ENCODE results near the gene SLC6A3.

SLC6A3 gene

DNA sequence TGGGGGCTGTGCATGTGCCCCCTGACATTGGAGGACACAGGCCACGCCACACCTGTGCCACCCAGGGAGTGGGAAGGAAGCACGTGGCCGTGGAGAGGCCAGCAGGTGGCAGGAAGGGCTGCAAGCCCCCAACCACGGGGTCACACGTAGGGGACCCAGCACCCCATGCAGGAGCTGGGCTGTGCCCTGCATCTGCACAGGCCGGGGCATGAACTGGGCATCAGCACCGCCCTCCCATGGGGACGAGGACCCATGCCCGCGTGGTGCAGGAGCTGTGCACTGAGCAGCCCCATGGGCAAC lies 86.6 kb downstream of the SLC6A3 start:
- FAIRE-seq (no peak), DNase-seq (ENCODE audit: insufficient read length, low spot score) (no peak)
- TF ChIP-seq, protein P1, sequence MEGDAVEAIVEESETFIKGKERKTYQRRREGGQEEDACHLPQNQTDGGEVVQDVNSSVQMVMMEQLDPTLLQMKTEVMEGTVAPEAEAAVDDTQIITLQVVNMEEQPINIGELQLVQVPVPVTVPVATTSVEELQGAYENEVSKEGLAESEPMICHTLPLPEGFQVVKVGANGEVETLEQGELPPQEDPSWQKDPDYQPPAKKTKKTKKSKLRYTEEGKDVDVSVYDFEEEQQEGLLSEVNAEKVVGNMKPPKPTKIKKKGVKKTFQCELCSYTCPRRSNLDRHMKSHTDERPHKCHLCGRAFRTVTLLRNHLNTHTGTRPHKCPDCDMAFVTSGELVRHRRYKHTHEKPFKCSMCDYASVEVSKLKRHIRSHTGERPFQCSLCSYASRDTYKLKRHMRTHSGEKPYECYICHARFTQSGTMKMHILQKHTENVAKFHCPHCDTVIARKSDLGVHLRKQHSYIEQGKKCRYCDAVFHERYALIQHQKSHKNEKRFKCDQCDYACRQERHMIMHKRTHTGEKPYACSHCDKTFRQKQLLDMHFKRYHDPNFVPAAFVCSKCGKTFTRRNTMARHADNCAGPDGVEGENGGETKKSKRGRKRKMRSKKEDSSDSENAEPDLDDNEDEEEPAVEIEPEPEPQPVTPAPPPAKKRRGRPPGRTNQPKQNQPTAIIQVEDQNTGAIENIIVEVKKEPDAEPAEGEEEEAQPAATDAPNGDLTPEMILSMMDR (IDR thresholded peaks at IDR 0.05; ENCODE audit: insufficient read depth, missing control alignments), result no peak

DNA sequence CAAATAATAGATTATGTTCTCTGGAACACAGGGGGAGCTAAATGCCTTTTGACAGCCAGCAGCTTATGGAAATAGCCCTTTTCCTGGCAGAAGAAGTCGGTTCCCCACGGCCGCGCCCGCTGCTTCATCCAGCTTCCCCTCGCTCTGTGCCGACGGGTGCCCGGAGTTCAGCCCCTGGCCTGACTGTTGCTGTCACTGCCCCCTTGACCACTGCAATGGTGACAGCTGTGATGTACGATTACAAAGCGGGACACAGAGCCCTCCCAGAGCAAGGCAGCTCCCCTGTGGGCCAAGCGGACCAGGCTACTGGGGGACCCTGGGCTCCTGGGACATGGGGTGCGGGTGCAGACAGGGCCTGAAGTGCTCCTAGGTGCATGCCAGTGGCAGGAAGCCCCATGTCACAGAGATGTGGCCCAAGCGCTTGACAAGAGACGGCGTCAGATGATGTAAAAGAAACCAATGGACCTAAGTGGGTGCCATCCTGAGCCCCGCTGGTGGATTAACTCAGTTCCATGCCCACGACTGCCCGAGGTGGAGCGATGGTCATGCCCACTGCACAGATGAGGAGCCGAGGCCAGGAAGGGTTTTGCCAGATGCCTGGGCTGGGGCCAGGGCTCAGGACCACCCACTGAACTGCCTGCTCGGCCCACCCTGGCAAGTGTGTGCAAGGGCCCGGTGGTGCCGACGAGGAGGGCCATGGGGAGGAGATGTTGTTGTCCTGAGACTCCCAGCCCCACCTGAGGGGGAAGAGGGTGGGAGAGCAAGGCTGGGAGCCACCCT lies 87.1 kb downstream of the SLC6A3 start:
- FAIRE-seq, result no peak
- TF ChIP-seq, protein P1 (IDR thresholded peaks at IDR 0.05; ENCODE audit: insufficient read depth, missing control alignments), result no peak

DNA sequence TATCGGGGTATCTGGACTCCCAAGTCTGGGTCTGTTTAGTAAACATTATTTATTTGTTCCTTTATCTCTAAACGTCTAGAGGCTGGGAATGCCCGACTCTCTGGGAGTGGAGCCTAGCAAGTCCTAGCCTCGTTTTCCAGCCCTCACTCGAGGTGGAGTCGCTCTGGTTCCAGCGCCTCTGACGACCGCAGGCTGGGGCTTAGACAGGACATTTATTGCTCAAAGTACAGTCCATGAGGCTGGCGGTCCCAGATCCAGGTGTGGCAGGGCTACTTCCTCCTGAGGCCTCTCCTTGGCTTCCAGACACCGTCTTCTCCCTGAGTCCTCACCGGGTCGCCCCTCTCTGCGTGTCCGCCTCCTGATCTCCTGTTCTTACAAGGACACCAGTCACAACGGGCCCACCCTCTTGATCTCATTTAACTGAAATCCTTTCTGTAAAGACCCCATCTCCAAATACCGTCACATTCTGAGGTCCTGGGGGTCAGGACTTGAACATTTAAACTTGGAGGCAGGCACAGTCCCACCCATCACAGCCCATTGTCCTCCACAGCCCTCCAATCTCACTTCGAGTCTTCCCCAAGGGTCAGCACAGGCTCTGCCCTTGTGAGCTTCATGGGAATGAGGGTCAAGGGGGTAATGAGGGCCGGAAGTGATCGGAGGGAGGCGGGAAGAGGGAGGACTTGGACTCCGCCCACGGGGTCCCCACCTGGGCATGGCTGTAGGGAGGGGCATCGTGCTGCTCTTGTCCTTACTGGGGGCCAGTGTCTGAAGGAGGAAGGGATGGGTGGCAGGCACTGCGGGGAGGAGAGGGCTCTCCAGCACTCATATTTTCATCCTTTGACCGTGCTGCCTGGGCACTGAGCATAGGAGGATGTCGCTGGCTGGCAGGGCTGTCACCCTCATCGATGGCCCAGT lies 88.1 kb downstream of the SLC6A3 start:
- FAIRE-seq (no peak), DNase-seq (ENCODE audit: insufficient read length, low spot score) (no peak)
- TF ChIP-seq, protein P1 (IDR thresholded peaks at IDR 0.05; ENCODE audit: insufficient read depth, missing control alignments), result no peak

More for the DNA sequence above, 87.1 kb downstream of the SLC6A3 start:
- DNase-seq (ENCODE audit: insufficient read length, low spot score), result no peak

DNA sequence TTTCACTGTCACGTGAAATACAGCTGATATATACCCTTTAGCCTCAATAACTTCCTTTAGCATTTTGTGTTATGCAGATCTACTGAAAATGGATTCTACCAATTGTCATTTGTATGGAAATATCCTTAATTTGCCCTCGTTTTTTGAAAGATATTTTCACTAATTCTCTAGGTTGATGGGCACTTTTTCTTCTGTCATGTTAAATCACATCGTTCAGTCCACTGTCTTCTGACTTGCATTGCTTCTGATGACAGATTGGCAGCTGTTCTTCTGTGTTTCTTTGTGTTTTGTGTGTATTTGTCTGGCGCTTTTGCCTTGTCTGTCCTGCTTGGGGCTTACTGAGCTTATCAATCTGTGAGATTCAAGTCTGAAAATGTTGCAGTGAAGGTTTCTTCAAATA lies 90.7 kb downstream of the SLC6A3 start:
- TF ChIP-seq, protein P1 (IDR thresholded peaks at IDR 0.05; ENCODE audit: insufficient read depth, missing control alignments), result no peak
- FAIRE-seq, result no peak
- DNase-seq (ENCODE audit: insufficient read length, low spot score), result no peak

DNA sequence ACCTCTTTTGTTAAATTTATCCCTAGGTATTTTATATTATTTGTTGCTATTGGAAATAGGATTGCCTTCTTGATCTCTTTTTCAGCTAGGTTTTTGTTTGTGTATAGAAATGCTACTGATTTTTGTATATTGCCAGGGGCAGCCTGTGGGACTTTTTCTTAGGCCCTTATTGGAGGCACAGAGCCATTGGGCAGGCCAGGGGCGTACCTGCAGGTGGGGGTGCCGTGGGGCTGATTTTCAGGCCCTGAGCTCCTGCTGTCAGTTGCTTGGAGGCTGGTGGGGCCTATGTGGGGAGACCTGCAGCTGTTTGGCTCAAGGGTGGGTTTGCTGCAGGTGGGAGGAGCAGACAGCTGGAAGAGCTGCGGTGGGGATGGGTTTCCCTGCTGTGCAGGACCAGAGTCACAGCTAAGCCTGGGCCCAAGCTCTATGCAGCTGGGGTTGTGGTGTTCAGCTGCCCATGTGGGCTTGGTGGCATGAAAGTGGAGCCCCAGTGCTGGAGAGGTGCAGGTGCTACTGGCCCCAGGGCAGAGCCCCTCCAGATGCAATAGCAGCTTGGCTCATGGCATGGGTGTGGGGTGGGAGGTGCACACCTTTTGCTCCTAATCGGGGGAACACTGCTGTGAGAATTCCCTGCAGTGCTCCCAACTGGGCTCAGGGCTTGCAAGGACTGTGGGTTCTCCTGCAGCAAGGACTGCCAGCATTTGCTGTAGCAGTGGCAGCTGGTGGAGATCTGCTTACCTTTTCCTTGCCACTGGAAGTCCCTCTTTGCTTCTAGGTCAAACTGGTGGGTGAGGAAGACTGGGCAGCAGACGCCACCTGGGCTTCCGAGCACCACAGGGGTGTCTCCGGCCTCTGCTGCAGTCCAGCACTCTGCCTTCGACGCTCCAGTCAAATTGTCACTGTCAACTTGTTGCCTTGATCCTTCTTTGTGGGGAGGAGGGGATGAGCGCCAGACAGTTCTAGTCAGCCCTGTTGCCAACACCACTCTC lies 92.7 kb downstream of the SLC6A3 start:
- DNase-seq (ENCODE audit: insufficient read length, low spot score) (no peak), FAIRE-seq (no peak)
- TF ChIP-seq, protein P1 (IDR thresholded peaks at IDR 0.05; ENCODE audit: insufficient read depth, missing control alignments), result no peak

DNA sequence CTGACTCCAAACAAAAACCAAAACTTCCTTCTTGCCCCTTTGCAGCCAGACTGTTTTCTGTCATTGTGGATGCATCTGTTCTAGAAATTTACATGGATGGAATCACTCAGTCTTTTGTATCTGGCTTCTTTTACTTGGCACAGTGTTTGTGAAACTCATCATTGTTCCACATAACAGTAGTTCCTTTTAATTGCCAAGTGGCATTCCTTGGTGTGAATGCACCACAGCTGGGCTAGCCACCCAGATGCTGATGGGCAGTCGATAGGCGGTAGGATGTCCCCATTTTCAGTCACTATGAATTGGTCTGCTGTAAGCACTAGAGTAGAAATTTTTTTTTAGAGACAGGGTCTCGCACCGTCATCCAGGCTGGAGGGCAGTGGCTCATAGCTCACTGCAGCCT lies 94.1 kb downstream of the SLC6A3 start:
- TF ChIP-seq, protein P1 (IDR thresholded peaks at IDR 0.05; ENCODE audit: insufficient read depth, missing control alignments), result no peak
- FAIRE-seq (no peak), DNase-seq (ENCODE audit: insufficient read length, low spot score) (no peak)

Measured in D721Med (cell line).